LNCAP (cell line): ENCODE measurements around the gene SMLR1.

Experiments
- CTCF ChIP-seq: fragments of 450-650 bp; IDR thresholded peaks from 2 replicates; pipeline ENCODE4 v1.5.1; 2017; ENCODE audit warnings: mild to moderate bottlenecking

SMLR1 gene

GRCh38 chr6:130848945-130849344, 21.7 kb downstream of the SMLR1 start:
- TF ChIP-seq CTCF: no peak

GRCh38 chr6:130849594-130849993, 22.4 kb downstream of the SMLR1 start:
- TF ChIP-seq CTCF: no peak

GRCh38 chr6:130851026-130851425, 23.8 kb downstream of the SMLR1 start:
- TF ChIP-seq CTCF: no peak

- TF ChIP-seq CTCF: no peak
These were observed 25.8 kb downstream of the SMLR1 start for GRCh38 chr6:130852844-130853554.

GRCh38 chr6:130853555-130854183, 26.5 kb downstream of the SMLR1 start:
- no peak for TF ChIP-seq CTCF

GRCh38 chr6:130858054-130858453, 30.8 kb downstream of the SMLR1 start:
- TF ChIP-seq CTCF: no peak

GRCh38 chr6:130858498-130859160, 31.4 kb downstream of the SMLR1 start:
- no peak for TF ChIP-seq CTCF
